ENCODE measurements around the gene ZDHHC13. TPM values are rescaled to one million over a fixed set of nuclear protein-coding genes. Genes with fewer than 3 reads are reported as not detected.

ZDHHC13 gene
- total and polyA plus RNA-seq, 2 of the 8 experiments (the other 6 are each of a cell fraction or from before 2014, with no cell fraction given), result 22.4 to 24.1 TPM

- 92% methylated on average over 9 of the region's 9 CpGs; no CpG with 5 or more reads in 1 of the 2 experiments for WGBS, 2 experiments (ENCODE audit: extremely low coverage in 1 of 2, insufficient coverage in 1 of 2, insufficient read length in 1 of 2, insufficient replicate concordance in 2 of 2, low coverage in 1 of 2, low lambda C conversion rate in 2 of 2, missing lambda C conversion rate in 1 of 2)
- Histone ChIP-seq H3K9ac (replicated peaks in 1 of 4; ENCODE audit: extremely low read depth in 1 of 4, low read depth in 3 of 4, low read length in 3 of 4) (no peak overlapping the region), H2AK5ac (ENCODE audit: low read depth, low read length) (no peak overlapping the region), H3K79me1 (ENCODE audit: low read depth, low read length) (no peaks in the 10 kb centered on the region), H3K23ac (ENCODE audit: insufficient read length) (no peak overlapping the region), H3K4me1 (replicated peaks in 1 of 4; ENCODE audit: control insufficient read depth in 3 of 4, insufficient read depth in 4 of 4, low read length in 3 of 4) (peaks cover 0 to 1% (median 0%) of the 10 kb centered on the region in 4 experiments; a peak in 2 of 7 replicates), H4K20me1 (replicated peaks in 1 of 2; ENCODE audit: control insufficient read depth in 1 of 2, insufficient read depth in 2 of 2, low read length in 2 of 2) (no peaks in the 10 kb centered on the region), H3K79me2 (ENCODE audit: control insufficient read depth in 1 of 2, insufficient read depth in 2 of 2, low read length in 2 of 2) (no peaks in the 10 kb centered on the region), H4K5ac (ENCODE audit: insufficient read length, low read depth, low read length) (no peak overlapping the region), H2AFZ (ENCODE audit: low read length) (no peak overlapping the region), H3K9me3 (ENCODE audit: insufficient read depth in 2 of 2, low read depth in 1 of 2, low read length in 1 of 2) (no peaks in the 10 kb centered on the region), H3K14ac (ENCODE audit: insufficient read length) (no peak overlapping the region), H2BK5ac (ENCODE audit: low read depth, low read length) (no peak overlapping the region), H2BK20ac (ENCODE audit: low read length) (no peak overlapping the region), H2BK15ac (ENCODE audit: low read length) (no peak overlapping the region), H3K4me3 (ENCODE audit: extremely low read depth in 1 of 4, insufficient read depth in 2 of 4, low read depth in 3 of 4, low read length in 4 of 4) (no peak overlapping the region), H3K4ac (replicated peaks; ENCODE audit: insufficient read length, low read depth, low read length) (no peak overlapping the region), H3K36me3 (ENCODE audit: control insufficient read depth in 2 of 4, insufficient read depth in 4 of 4, low read length in 3 of 4) (no peaks in the 10 kb centered on the region), H3K56ac (replicated peaks; ENCODE audit: insufficient read length, low read depth, low read length) (no peak overlapping the region), H3K18ac (ENCODE audit: extremely low read depth, low read length) (no peak overlapping the region), H2BK120ac (replicated peaks; ENCODE audit: low read depth, low read length) (no peak overlapping the region), H2BK12ac (ENCODE audit: low read depth, low read length) (no peak overlapping the region), H3K23me2 (ENCODE audit: low read depth, low read length) (no peaks in the 10 kb centered on the region), H3K4me2 (ENCODE audit: insufficient read depth in 1 of 2, low read depth in 2 of 2, low read length in 2 of 2) (no peak overlapping the region), H4K91ac (replicated peaks; ENCODE audit: insufficient read length, low read length) (no peak overlapping the region), H3K27ac (ENCODE audit: low read depth, low read length) (no peak overlapping the region), H4K8ac (ENCODE audit: extremely low read depth, insufficient read depth, low read length) (no peak overlapping the region), H3K27me3 (replicated peaks in 1 of 4; ENCODE audit: control insufficient read depth in 3 of 4, extremely low read depth in 1 of 4, insufficient read depth in 3 of 4, low read length in 3 of 4) (no peaks in the 10 kb centered on the region; a peak in 1 of 7 replicates)
- no peak for DNase-seq (ENCODE audit: low read depth in 1 of 2, low spot score in 2 of 2)
- FAIRE-seq, result no peak
- ChIA-PET POLR2A (ENCODE audit: partially characterized antibody) (no interaction called here), CTCF (ENCODE audit: partially characterized antibody) (no interaction called here)
- no peak for TF ChIP-seq TAF1 (IDR thresholded peaks at IDR 0.05; ENCODE audit: low read depth, low read length)
- no peak for TF ChIP-seq KDM5A (IDR thresholded peaks at IDR 0.05; ENCODE audit: low read length)
- TF ChIP-seq RXRA (IDR thresholded peaks at IDR 0.05; ENCODE audit: insufficient read depth, low read depth, low read length), result no peak
- TF ChIP-seq TAF7 (optimal IDR thresholded peaks at IDR 0.05; ENCODE audit: borderline replicate concordance, low read depth, low read length), result no peak
- TF ChIP-seq HDAC2 (IDR thresholded peaks at IDR 0.05; ENCODE audit: borderline replicate concordance in 1 of 2, low read depth in 2 of 2, low read length in 2 of 2), result no peak
- no peak for TF ChIP-seq SRF (IDR thresholded peaks at IDR 0.05; ENCODE audit: low read depth, low read length)
- no peak for TF ChIP-seq MAX (IDR thresholded peaks at IDR 0.05)
- TF ChIP-seq NRF1 (IDR thresholded peaks at IDR 0.05; ENCODE audit: low read depth, low read length), result no peak
- TF ChIP-seq GTF2F1 (IDR thresholded peaks at IDR 0.05; ENCODE audit: borderline replicate concordance, low read depth, low read length), result no peak
- TF ChIP-seq ASH2L (IDR thresholded peaks at IDR 0.05; ENCODE audit: low read length), result no peak
- no peak for TF ChIP-seq KDM4A (IDR thresholded peaks at IDR 0.05; ENCODE audit: low read depth, low read length, severe bottlenecking)
- no peak for TF ChIP-seq RAD21 (IDR thresholded peaks at IDR 0.05 in 1 of 2, conservative IDR thresholded peaks at IDR 0.05 in 1 of 2; ENCODE audit: low read depth in 2 of 2, low read length in 2 of 2)
- TF ChIP-seq SUZ12 (IDR thresholded peaks at IDR 0.05; ENCODE audit: low read length), result no peak
- no peak for TF ChIP-seq CHD1 (IDR thresholded peaks at IDR 0.05; ENCODE audit: low read depth, low read length)
- no peak for TF ChIP-seq YY1 (IDR thresholded peaks at IDR 0.05; ENCODE audit: low read depth, low read length)
These were observed 70.9 kb downstream of the ZDHHC13 start for GRCh38 chr11:19187833-19188258.
